ENCODE data around the gene GFOD2.

The GFOD2 gene

GRCh38 chr16:67666559-67667452, 52.3 kb downstream of the GFOD2 start, which contains the start of the genes C16orf86 and ENKD1:
Gene C16orf86 (plus strand): TSS chr16:67666814. CDS start chr16:67666971, 157 bp downstream.
Gene ENKD1 (minus strand): TSS chr16:67666750. CDS start chr16:67666442, 308 bp downstream.
- DNase-seq (ENCODE audit: insufficient read length, low spot score), result peak; percentile 69
- TF ChIP-seq POLR2A (IDR thresholded peaks at IDR 0.05; ENCODE audit: low read depth, low read length), result no peak
- FAIRE-seq, result no peak

- DNase-seq (ENCODE audit: insufficient read length, low spot score) (no peak), FAIRE-seq (no peak)
- no peak for TF ChIP-seq POLR2A (IDR thresholded peaks at IDR 0.05; ENCODE audit: low read depth, low read length)
Observed at GRCh38 chr16:67666032-67666551, 53.0 kb downstream of the GFOD2 start.

- no peak for TF ChIP-seq POLR2A (IDR thresholded peaks at IDR 0.05; ENCODE audit: low read depth, low read length)
- DNase-seq (ENCODE audit: insufficient read length, low spot score) (no peak), FAIRE-seq (no peak)
Observed at GRCh38 chr16:67665598-67665997, 53.5 kb downstream of the GFOD2 start.

- TF ChIP-seq POLR2A (IDR thresholded peaks at IDR 0.05; ENCODE audit: low read depth, low read length), result no peak
- FAIRE-seq (no peak), DNase-seq (ENCODE audit: insufficient read length, low spot score) (no peak)
Observed at GRCh38 chr16:67664871-67665270, 54.2 kb downstream of the GFOD2 start.

- TF ChIP-seq POLR2A (IDR thresholded peaks at IDR 0.05; ENCODE audit: low read depth, low read length), result no peak
- FAIRE-seq (no peak), DNase-seq (ENCODE audit: insufficient read length, low spot score) (no peak)
Observed at GRCh38 chr16:67664258-67664657, 54.9 kb downstream of the GFOD2 start.

GRCh38 chr16:67663877-67664222, 55.3 kb downstream of the GFOD2 start:
- no peak for TF ChIP-seq POLR2A (IDR thresholded peaks at IDR 0.05; ENCODE audit: low read depth, low read length)
- no peak for FAIRE-seq
- no peak for DNase-seq (ENCODE audit: insufficient read length, low spot score)

- no peak for TF ChIP-seq POLR2A (IDR thresholded peaks at IDR 0.05; ENCODE audit: low read depth, low read length)
- no peak for FAIRE-seq
- DNase-seq (ENCODE audit: insufficient read length, low spot score), result no peak
Observed at GRCh38 chr16:67663151-67663876, 55.8 kb downstream of the GFOD2 start.

GRCh38 chr16:67662653-67663010, 56.5 kb downstream of the GFOD2 start:
- no peak for DNase-seq (ENCODE audit: insufficient read length, low spot score)
- no peak for FAIRE-seq
- no peak for TF ChIP-seq POLR2A (IDR thresholded peaks at IDR 0.05; ENCODE audit: low read depth, low read length)

- DNase-seq (ENCODE audit: insufficient read length, low spot score), result no peak
- no peak for TF ChIP-seq POLR2A (IDR thresholded peaks at IDR 0.05; ENCODE audit: low read depth, low read length)
- no peak for FAIRE-seq
Observed at GRCh38 chr16:67661886-67662652, 57.0 kb downstream of the GFOD2 start.

GRCh38 chr16:67661101-67661761, 57.9 kb downstream of the GFOD2 start:
- FAIRE-seq (no peak), DNase-seq (ENCODE audit: insufficient read length, low spot score) (peak; percentile 74)
- TF ChIP-seq POLR2A (IDR thresholded peaks at IDR 0.05; ENCODE audit: low read depth, low read length), result no peak

- DNase-seq (ENCODE audit: insufficient read length, low spot score), result peak; percentile 100
- FAIRE-seq, result no peak
- TF ChIP-seq POLR2A (IDR thresholded peaks at IDR 0.05; ENCODE audit: low read depth, low read length), result no peak
Observed at GRCh38 chr16:67660564-67661028, 58.5 kb downstream of the GFOD2 start, which contains the start of gene PARD6A. Gene PARD6A (plus strand): TSS chr16:67660960. CDS start chr16:67661039, 79 bp downstream.

GRCh38 chr16:67659675-67660563, 59.2 kb downstream of the GFOD2 start, which contains the start of gene ACD:
Gene ACD (minus strand): TSS chr16:67660260. CDS start chr16:67660220, 40 bp downstream.
- DNase-seq (ENCODE audit: insufficient read length, low spot score) (peak; percentile 99), FAIRE-seq (no peak)
- TF ChIP-seq POLR2A (IDR thresholded peaks at IDR 0.05; ENCODE audit: low read depth, low read length), result peak; percentile 85
